Measurements from ENCODE around the gene FBLN1.

DNA sequence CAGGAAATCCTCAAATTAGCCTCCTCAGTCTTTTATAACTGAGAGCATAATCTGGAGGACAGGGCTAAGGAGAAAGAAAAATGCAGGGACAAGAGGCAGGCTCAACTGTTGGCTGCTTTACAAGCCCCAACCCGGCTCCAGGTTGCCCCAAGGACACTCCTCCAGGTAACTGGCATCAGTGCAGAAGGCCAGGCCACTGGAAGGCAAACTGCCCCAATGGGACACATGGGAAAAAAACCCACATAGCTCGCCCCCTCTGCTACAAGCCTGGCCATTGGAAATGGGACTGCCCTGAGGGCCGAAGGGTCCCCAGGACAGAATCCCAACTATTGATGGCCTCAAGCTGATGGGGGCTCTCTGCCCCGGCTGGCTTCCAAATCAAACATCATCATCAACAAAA is 17.9 kb upstream of the FBLN1 start:
- TF ChIP-seq, protein P1, sequence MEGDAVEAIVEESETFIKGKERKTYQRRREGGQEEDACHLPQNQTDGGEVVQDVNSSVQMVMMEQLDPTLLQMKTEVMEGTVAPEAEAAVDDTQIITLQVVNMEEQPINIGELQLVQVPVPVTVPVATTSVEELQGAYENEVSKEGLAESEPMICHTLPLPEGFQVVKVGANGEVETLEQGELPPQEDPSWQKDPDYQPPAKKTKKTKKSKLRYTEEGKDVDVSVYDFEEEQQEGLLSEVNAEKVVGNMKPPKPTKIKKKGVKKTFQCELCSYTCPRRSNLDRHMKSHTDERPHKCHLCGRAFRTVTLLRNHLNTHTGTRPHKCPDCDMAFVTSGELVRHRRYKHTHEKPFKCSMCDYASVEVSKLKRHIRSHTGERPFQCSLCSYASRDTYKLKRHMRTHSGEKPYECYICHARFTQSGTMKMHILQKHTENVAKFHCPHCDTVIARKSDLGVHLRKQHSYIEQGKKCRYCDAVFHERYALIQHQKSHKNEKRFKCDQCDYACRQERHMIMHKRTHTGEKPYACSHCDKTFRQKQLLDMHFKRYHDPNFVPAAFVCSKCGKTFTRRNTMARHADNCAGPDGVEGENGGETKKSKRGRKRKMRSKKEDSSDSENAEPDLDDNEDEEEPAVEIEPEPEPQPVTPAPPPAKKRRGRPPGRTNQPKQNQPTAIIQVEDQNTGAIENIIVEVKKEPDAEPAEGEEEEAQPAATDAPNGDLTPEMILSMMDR (IDR thresholded peaks at IDR 0.05) = no peak
- TF ChIP-seq ZFX (IDR thresholded peaks at IDR 0.05; ENCODE audit: borderline replicate concordance) = no peak
